Skeletal muscle tissue (tissue), 4 donors: ENCODE measurements around the gene MYCT1. TPM values are rescaled to one million over a fixed set of nuclear protein-coding genes. Genes with fewer than 3 reads are reported as not detected.

ENCODE experiments used
- H3K27ac ChIP-seq: one replicate; pipeline ENCODE4 v1.7.0; 2013; ENCODE audit warnings: mild to moderate bottlenecking, low read depth, low read length, inconsistent platforms
- H3K27me3 ChIP-seq, 3 donors: one replicate each; pipeline ENCODE4 v1.7.0; 2013; ENCODE audit warnings: low read length in 3 of 3; ENCODE audit not compliant: control insufficient read depth in 3 of 3, insufficient read depth in 3 of 3
- H3K36me3 ChIP-seq, 3 donors: one replicate each; pipeline ENCODE4 v1.7.0; 2013; ENCODE audit warnings: low read length in 3 of 3; ENCODE audit not compliant: control insufficient read depth in 3 of 3, insufficient read depth in 3 of 3
- H3K4me1 ChIP-seq, 3 donors: one replicate each; pipeline ENCODE4 v1.7.0; 2013; ENCODE audit warnings: low read length in 3 of 3, mild to moderate bottlenecking in 3 of 3; ENCODE audit not compliant: control insufficient read depth in 3 of 3, insufficient read depth in 3 of 3
- H3K4me3 ChIP-seq, 3 donors: one replicate each; pipeline ENCODE4 v1.7.0; 2013; ENCODE audit warnings: low read length in 3 of 3
- H3K9ac ChIP-seq, 3 donors: one replicate each; pipeline ENCODE4 v1.7.0; 2013; ENCODE audit warnings: low read length in 3 of 3, mild to moderate bottlenecking in 3 of 3, moderate library complexity in 2 of 3, low read depth in 1 of 3
- H3K9me3 ChIP-seq, 3 donors: one replicate each; pipeline ENCODE4 v1.7.0; 2013; ENCODE audit warnings: low read length in 3 of 3; ENCODE audit not compliant: control insufficient read depth in 3 of 3
- total RNA-seq: library from RNA; depleted of rRNA; stranded (reverse); fragments of >200 nt; gene quantifications from one replicate; pipeline ENCODE4 v1.2.3, GENCODE V29; 2014
- donor health status: Osteomylitis.

MYCT1 gene
- total RNA-seq, 1 donor from 2014 or later: 12.0 TPM

DNA sequence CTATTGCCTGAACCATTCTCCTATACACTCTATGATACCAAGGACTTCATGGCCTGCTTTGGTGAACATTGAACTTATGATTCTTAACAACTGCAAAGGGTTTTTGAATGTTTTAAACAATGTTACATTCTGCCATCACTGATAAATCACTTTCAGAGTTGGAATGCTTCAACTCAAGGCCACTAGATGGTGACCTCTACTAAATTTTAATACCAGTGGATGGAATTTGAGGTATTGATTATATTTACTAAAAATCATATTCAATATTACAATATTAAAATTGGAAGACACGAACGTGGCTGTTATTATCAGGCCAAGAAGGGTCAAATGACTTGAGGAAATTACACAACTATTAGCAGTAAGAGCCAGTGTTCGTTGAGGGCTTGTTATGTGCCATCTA is 18.6 kb downstream of the MYCT1 start:
- Histone ChIP-seq H3K4me1 (no peaks in the 10 kb centered on the region), H3K27me3 (no peaks in the 10 kb centered on the region), H3K9me3 (no peaks in the 10 kb centered on the region), H3K4me3 (no peak overlapping the region), H3K9ac (no peak overlapping the region), H3K27ac (no peak overlapping the region), H3K36me3 (no peaks in the 10 kb centered on the region)

DNA sequence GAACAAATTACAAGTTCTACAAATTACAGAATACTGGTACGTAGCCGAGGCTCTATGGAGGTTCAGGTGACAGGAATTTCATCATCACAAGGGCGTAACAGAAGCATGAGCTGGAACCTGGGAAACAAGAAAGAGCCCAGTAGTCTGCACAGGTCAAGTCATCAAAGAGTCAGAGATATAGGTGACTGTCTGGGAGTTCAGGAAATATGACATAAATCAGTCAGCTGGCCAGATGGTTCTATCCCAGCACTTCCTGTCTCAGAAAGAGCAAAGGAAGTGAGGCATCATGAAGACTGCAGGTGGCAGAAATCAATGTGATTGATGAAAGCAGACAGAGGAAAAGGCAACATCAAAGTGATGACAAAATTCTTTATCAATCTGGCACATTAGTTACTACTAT is 23.3 kb downstream of the MYCT1 start:
- H3K9ac ChIP-seq: no peak overlapping the region
- no peak overlapping the region for H3K4me3 ChIP-seq
- H3K4me1 ChIP-seq: no peaks in the 10 kb centered on the region
- H3K27me3 ChIP-seq: no peaks in the 10 kb centered on the region
- peaks cover 0 to 2% (median 0%) of the 10 kb centered on the region in 3 donors for H3K9me3 ChIP-seq
- H3K36me3 ChIP-seq: no peaks in the 10 kb centered on the region
- no peak overlapping the region for H3K27ac ChIP-seq

DNA sequence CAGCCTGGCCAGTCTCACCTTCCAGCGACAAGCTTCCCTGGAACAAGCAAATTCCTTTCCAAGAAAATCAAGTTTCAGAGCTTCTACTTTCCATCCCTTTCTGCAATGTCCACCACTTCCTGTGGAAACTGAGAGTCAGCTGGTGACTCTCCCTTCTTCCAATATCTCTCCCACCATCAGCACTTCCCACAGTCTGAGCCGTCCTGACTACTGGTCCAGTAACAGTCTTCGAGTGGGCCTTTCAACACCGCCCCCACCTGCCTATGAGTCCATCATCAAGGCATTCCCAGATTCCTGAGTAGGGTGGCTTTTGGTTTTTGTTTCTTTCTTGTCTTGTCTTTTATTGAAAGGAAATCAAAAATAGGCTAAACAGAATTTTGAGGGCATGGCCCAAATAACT is 24.3 kb downstream of the MYCT1 start:
- no peaks in the 10 kb centered on the region for H3K4me1 ChIP-seq

DNA sequence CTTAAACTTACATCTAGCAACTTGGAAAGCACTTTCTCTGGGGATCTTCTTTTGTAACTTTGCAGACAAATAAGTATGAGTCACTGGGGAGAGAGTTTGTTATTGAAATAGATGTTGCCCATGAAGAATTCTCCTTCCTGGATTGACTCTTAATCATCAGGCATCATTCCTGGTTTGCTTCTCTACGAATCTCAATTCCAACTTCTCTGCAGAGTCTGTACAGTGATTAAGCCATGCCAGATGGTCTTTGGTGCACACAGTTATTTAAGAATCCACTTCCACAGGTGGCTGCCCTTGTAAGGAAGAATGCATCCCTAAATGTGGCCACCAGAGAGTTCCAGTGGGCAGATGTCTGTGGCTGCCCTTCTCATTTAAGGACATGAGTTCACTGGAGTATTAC is 25.7 kb downstream of the MYCT1 start:
- Histone ChIP-seq H3K9me3 (peaks cover 0 to 2% (median 0%) of the 10 kb centered on the region in 3 donors), H3K27me3 (no peaks in the 10 kb centered on the region), H3K9ac (no peak overlapping the region), H3K4me1 (no peaks in the 10 kb centered on the region), H3K36me3 (no peaks in the 10 kb centered on the region), H3K27ac (no peak overlapping the region), H3K4me3 (no peak overlapping the region)

More for the DNA sequence above, 24.3 kb downstream of the MYCT1 start:
- H3K9me3 ChIP-seq: peaks cover 0 to 2% (median 0%) of the 10 kb centered on the region in 3 donors
- no peak overlapping the region for H3K4me3 ChIP-seq
- no peaks in the 10 kb centered on the region for H3K27me3 ChIP-seq
- H3K27ac ChIP-seq: no peak overlapping the region
- H3K9ac ChIP-seq: no peak overlapping the region
- H3K36me3 ChIP-seq: no peaks in the 10 kb centered on the region

DNA sequence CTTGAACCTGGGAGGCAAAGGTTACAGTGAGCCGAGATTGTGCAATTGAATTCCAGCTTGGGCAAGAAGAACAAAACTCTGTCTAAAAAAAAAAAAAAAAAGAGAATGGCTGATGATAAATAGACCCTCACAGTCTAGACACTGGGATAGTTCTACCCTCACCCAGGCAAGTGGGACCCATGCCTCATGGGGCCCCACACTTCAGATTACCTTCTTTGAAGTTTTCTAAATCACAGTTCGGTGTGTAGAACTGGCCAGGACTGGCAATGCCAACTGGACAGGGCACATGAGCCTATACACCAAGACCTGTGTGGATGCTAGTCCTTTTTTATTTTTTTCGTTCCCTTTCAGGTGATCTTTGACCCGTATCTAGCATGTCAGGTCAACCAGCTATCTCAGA is 28.6 kb downstream of the MYCT1 start:
- H3K36me3 ChIP-seq: no peaks in the 10 kb centered on the region
- no peak overlapping the region for H3K27ac ChIP-seq
- peaks cover 0 to 2% (median 0%) of the 10 kb centered on the region in 3 donors for H3K9me3 ChIP-seq
- no peak overlapping the region for H3K4me3 ChIP-seq
- H3K9ac ChIP-seq: no peak overlapping the region
- no peaks in the 10 kb centered on the region for H3K27me3 ChIP-seq
- H3K4me1 ChIP-seq: no peaks in the 10 kb centered on the region

DNA sequence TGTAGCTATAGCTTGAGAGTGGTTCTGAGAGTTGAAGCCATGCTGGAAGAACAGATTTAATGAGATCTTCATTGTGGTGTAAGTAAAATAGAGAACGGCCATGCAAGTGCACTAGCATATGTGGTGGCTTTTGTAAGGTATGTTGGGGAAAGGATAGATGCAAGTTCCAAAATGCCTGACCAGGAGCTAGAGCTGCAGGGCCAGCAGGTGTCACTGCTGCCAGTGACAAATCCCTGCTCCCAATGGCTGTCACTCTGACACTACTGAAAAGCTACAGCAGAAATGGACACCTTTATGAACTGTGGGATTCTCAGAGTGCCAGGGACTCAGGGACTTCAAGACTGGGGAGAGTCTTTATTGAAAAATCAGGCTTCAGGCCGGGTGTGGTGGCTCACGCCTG is 29.8 kb downstream of the MYCT1 start:
- no peaks in the 10 kb centered on the region for H3K4me1 ChIP-seq

DNA sequence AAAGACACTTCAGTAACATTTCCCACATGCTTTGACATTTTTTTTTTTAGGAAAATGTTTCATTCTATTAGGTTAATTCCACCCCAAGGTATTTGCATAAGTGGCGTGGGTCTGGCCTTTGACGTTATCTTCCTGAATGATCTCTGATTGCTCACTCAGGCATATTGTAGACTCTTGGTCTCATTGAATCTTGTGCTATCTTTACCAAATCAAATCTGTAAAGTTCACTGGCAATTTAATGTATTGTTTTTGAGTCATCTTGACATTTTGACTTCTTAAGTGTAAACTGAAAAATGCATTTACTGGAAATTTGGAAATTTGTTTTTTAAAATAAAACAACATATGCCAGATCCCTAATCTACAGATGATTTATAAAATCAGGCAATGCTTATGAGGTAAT is 36.9 kb downstream of the MYCT1 start:
- no peaks in the 10 kb centered on the region for H3K27me3 ChIP-seq
- no peak overlapping the region for H3K27ac ChIP-seq
- no peak overlapping the region for H3K9ac ChIP-seq
- no peak overlapping the region for H3K4me3 ChIP-seq
- H3K9me3 ChIP-seq: no peaks in the 10 kb centered on the region
- no peaks in the 10 kb centered on the region for H3K4me1 ChIP-seq
- H3K36me3 ChIP-seq: no peaks in the 10 kb centered on the region

More for the DNA sequence above, 29.8 kb downstream of the MYCT1 start:
- Histone ChIP-seq H3K36me3 (no peaks in the 10 kb centered on the region), H3K27ac (no peak overlapping the region), H3K27me3 (no peaks in the 10 kb centered on the region), H3K4me3 (no peak overlapping the region), H3K9ac (no peak overlapping the region), H3K9me3 (peaks cover 0 to 2% (median 0%) of the 10 kb centered on the region in 3 donors)

DNA sequence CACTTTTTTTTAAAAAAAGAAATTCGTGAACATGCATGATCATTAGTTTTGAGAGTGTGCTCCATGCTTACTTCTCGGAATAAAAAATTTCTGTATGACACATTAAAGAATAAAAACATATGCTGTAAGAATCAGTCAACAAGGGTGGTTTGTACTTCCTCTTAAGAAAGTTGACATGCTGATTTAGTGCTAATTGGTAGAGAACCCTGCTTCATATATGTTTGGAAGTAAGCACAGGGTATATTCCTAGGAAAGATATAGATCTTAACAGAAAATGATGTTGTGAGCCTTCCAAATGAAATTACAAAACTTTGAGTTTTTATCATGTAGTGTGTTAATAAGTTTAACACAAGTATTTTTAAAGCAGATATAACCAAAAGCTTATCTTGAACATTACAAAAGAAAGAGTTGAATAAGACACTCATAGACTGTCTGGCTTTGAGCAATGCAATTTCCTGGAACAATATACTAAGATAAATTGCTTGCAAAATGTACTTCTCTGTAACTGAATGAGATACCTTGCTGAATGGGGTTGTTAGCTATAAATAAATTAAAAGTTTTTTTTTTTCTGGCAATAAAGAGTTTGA is 39.1 kb downstream of the MYCT1 start:
- no peaks in the 10 kb centered on the region for H3K9me3 ChIP-seq
- H3K9ac ChIP-seq: no peak overlapping the region
- no peaks in the 10 kb centered on the region for H3K4me1 ChIP-seq
- H3K4me3 ChIP-seq: no peak overlapping the region
- no peaks in the 10 kb centered on the region for H3K27me3 ChIP-seq
- H3K27ac ChIP-seq: no peak overlapping the region
- H3K36me3 ChIP-seq: no peaks in the 10 kb centered on the region

DNA sequence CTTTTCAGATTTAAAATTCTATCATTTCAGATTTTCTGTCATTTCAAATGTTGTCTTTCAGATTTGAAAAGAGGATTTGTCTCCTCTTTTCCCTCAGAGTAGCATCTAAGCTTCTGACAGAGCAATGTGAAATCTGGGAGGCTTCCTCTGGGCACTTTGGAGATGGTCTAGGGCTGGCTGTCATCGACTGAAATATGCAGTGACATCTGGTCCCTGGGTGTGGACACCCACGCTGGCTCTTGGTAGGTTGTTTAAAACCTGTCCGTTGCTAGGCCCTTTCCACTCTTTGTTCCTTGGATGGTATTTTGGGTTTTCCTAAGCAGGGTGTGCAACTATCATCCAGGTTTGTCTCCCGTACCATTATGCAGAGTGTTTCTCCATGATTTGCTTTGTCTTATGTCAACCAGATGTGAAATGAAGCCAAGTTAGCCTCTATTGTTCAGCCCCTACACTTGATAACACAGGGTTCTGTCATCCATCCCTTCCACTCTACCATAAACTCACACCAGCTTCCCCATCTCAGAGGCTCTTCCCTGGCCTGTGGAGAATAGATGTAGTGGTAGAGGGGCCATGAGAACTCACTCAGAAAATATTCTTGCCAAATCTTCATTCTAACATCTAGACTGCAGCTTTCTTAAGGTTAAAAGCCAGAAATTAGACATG is 47.9 kb downstream of the MYCT1 start:
- no peaks in the 10 kb centered on the region for H3K4me1 ChIP-seq
- H3K9ac ChIP-seq: no peak overlapping the region
- H3K27ac ChIP-seq: no peak overlapping the region
- H3K27me3 ChIP-seq: no peaks in the 10 kb centered on the region
- H3K4me3 ChIP-seq: no peak overlapping the region
- no peaks in the 10 kb centered on the region for H3K36me3 ChIP-seq
- H3K9me3 ChIP-seq: no peaks in the 10 kb centered on the region

DNA sequence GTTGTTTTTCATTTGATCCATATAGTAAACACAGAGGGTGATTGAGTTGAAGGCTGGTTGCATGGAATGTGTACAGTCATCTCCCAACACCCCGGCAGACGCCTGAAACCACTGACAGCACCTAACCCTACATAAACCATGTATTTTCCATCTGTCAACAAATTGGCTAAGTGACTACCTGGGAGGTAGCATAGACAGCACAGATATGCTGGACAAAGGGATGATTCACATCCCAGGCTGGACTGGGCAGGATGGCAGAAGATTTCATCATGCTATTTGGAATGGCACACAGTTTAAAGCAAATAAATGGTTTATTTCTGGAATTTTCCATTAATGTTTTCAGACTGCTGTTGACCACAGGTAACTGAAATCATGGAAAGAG is 48.5 kb downstream of the MYCT1 start:
- H3K4me3 ChIP-seq: no peak overlapping the region
- H3K36me3 ChIP-seq: no peaks in the 10 kb centered on the region
- no peak overlapping the region for H3K9ac ChIP-seq

More for the DNA sequence above, 48.5 kb downstream of the MYCT1 start:
- no peaks in the 10 kb centered on the region for H3K9me3 ChIP-seq
- no peaks in the 10 kb centered on the region for H3K4me1 ChIP-seq
- H3K27me3 ChIP-seq: no peaks in the 10 kb centered on the region
- no peak overlapping the region for H3K27ac ChIP-seq
